H1 (cell line): ENCODE results near the gene SPDYE6. TPM values are rescaled to one million over a fixed set of nuclear protein-coding genes. Genes with fewer than 3 reads are reported as not detected.
"Not testable (repeated sequence)": the region's sequence is repeated elsewhere in the genome, so short reads cannot be mapped to it uniquely, and the experiment has no call there.

Experiments
- CTCF ChIA-PET: fragments of 300-600 bp; sonication (Branson Sonifier 250); formaldehyde crosslinking; loops from one replicate; lab custom pipeline; 2021; ENCODE audit not compliant: partially characterized antibody; lab: Charles Lee
- POLR2A ChIA-PET: fragments of 300-600 bp; sonication (Branson Sonifier 250); formaldehyde crosslinking; loops from one replicate; lab custom pipeline; 2021; ENCODE audit warnings: inconsistent platforms; ENCODE audit not compliant: partially characterized antibody; lab: Charles Lee
- DNase-seq, 2 experiments: peaks; one replicate each; pipeline versions ENCODE4 v3.0.0 to v3.0.0-alpha.2; 2010 to 2022; ENCODE audit warnings: low spot score in 2 of 2, low read depth in 1 of 2, mixed read lengths in 1 of 2
- FAIRE-seq: peaks from 2 replicates; lab custom pipeline; 2011; peaks lifted over from hg19 to GRCh38; lab: Jason Lieb, UNC
- H2AFZ ChIP-seq: 2 replicates; pipeline ENCODE4 v1.8.1; 2012; ENCODE audit warnings: low read length, inconsistent platforms
- H2AK5ac ChIP-seq: 2 replicates; pipeline ENCODE4 v1.6.1; 2013; ENCODE audit warnings: low read depth, low read length
- H2BK120ac ChIP-seq: replicated peaks from 2 replicates; pipeline ENCODE3; 2013; ENCODE audit warnings: low read depth, low read length, inconsistent platforms
- H2BK12ac ChIP-seq: 2 replicates; pipeline ENCODE4 v1.6.1; 2013; ENCODE audit warnings: low read depth, low read length
- H2BK15ac ChIP-seq: 2 replicates; pipeline ENCODE4 v1.6.1; 2013; ENCODE audit warnings: low read length
- H2BK20ac ChIP-seq: 2 replicates; pipeline ENCODE4 v1.6.1; 2013; ENCODE audit warnings: low read length
- H2BK5ac ChIP-seq: 2 replicates; pipeline ENCODE4 v1.6.1; 2013; ENCODE audit warnings: low read depth, low read length
- H3K14ac ChIP-seq: 2 replicates; pipeline ENCODE4 v1.6.1; 2013; ENCODE audit warnings: inconsistent platforms; ENCODE audit not compliant: insufficient read length
- H3K18ac ChIP-seq: 2 replicates; pipeline ENCODE4 v1.6.1; 2013; ENCODE audit warnings: low read length; ENCODE audit errors: extremely low read depth
- H3K23ac ChIP-seq: 2 replicates; pipeline ENCODE4 v1.6.1; 2013; ENCODE audit warnings: inconsistent platforms; ENCODE audit not compliant: insufficient read length
- H3K23me2 ChIP-seq: 2 replicates; pipeline ENCODE4 v1.6.1; 2013; ENCODE audit warnings: low read depth, low read length
- H3K27ac ChIP-seq: 2 replicates; pipeline ENCODE4 v1.6.1; 2011; ENCODE audit warnings: low read depth, low read length, inconsistent platforms
- H3K27me3 ChIP-seq, 4 experiments: replicated peaks in 1 of 4; 1 replicate in 1 of 4; 2 replicates in 3 of 4; pipeline versions ENCODE4 v1.6.1 to v1.8.1; 2011 to 2013; ENCODE audit warnings: low read length in 3 of 4, mild to moderate bottlenecking in 3 of 4, inconsistent platforms in 2 of 4, mixed read lengths in 2 of 4, moderate library complexity in 1 of 4; ENCODE audit not compliant: control insufficient read depth in 3 of 4, insufficient read depth in 3 of 4; ENCODE audit errors: extremely low read depth in 1 of 4
- H3K36me3 ChIP-seq, 4 experiments: 2 replicates each; pipeline versions ENCODE4 v1.6.1 to v1.8.1; 2011 to 2013; ENCODE audit warnings: mild to moderate bottlenecking in 4 of 4, low read length in 3 of 4, moderate library complexity in 2 of 4, control low read depth in 1 of 4, inconsistent platforms in 1 of 4; ENCODE audit not compliant: insufficient read depth in 4 of 4, control insufficient read depth in 2 of 4
- H3K4ac ChIP-seq: replicated peaks from 2 replicates; pipeline ENCODE3; 2013; ENCODE audit warnings: low read length, low read depth, mixed read lengths, inconsistent platforms; ENCODE audit not compliant: insufficient read length
- H3K4me1 ChIP-seq, 4 experiments: replicated peaks in 1 of 4; 1 replicate in 1 of 4; 2 replicates in 3 of 4; pipeline versions ENCODE4 v1.6.1 to v1.8.1; 2011 to 2013; ENCODE audit warnings: low read length in 3 of 4, inconsistent platforms in 2 of 4, mixed read lengths in 1 of 4; ENCODE audit not compliant: insufficient read depth in 4 of 4, control insufficient read depth in 3 of 4
- H3K4me2 ChIP-seq, 2 experiments: 2 replicates each; pipeline versions ENCODE4 v1.6.1 to v1.8.1; 2011 to 2013; ENCODE audit warnings: low read depth in 2 of 2, low read length in 2 of 2, control low read depth in 1 of 2, inconsistent platforms in 1 of 2, mild to moderate bottlenecking in 1 of 2; ENCODE audit not compliant: insufficient read depth in 1 of 2
- H3K4me3 ChIP-seq, 4 experiments: fragments of 200-600, 300-600 bp in 1 of 4; sonication (generic), shearing (Covaris generic), sonication (Bioruptor Twin) in 1 of 4; 2 replicates each; pipeline versions ENCODE4 v1.5.1 to v1.8.1; 2011 to 2016; ENCODE audit warnings: low read length in 4 of 4, low read depth in 3 of 4, control low read depth in 2 of 4, inconsistent platforms in 2 of 4, mild to moderate bottlenecking in 2 of 4, mixed read lengths in 1 of 4, moderate library complexity in 1 of 4; ENCODE audit not compliant: insufficient read depth in 2 of 4; ENCODE audit errors: extremely low read depth in 1 of 4
- H3K56ac ChIP-seq: replicated peaks from 2 replicates; pipeline ENCODE3; 2013; ENCODE audit warnings: low read depth, mild to moderate bottlenecking, mixed read lengths, low read length, inconsistent platforms; ENCODE audit not compliant: insufficient read length
- H3K79me1 ChIP-seq: 2 replicates; pipeline ENCODE4 v1.6.1; 2013; ENCODE audit warnings: low read depth, low read length, control low read depth
- H3K79me2 ChIP-seq, 2 experiments: 2 replicates each; pipeline versions ENCODE4 v1.6.1 to v1.8.1; 2012 to 2013; ENCODE audit warnings: low read length in 2 of 2, mild to moderate bottlenecking in 2 of 2, inconsistent platforms in 1 of 2; ENCODE audit not compliant: insufficient read depth in 2 of 2, control insufficient read depth in 1 of 2
- H3K9ac ChIP-seq, 4 experiments: replicated peaks in 1 of 4; 1 replicate in 1 of 4; 2 replicates in 3 of 4; pipeline versions ENCODE4 v1.6.1 to v1.8.1; 2011 to 2013; ENCODE audit warnings: low read depth in 3 of 4, low read length in 3 of 4, control low read depth in 2 of 4, mild to moderate bottlenecking in 2 of 4, moderate library complexity in 2 of 4, inconsistent platforms in 1 of 4; ENCODE audit errors: extremely low read depth in 1 of 4
- H3K9me3 ChIP-seq, 2 experiments: 2 replicates each; pipeline versions ENCODE4 v1.6.1 to v1.8.1; 2012 to 2013; ENCODE audit warnings: mild to moderate bottlenecking in 2 of 2, moderate library complexity in 2 of 2, control low read depth in 1 of 2, inconsistent platforms in 1 of 2, low read depth in 1 of 2, low read length in 1 of 2, mixed read lengths in 1 of 2; ENCODE audit not compliant: insufficient read depth in 2 of 2
- H4K20me1 ChIP-seq, 2 experiments: replicated peaks in 1 of 2; 2 replicates each; pipeline versions ENCODE3 to v1.8.1; 2011 to 2013; ENCODE audit warnings: inconsistent platforms in 2 of 2, low read length in 2 of 2, mild to moderate bottlenecking in 1 of 2; ENCODE audit not compliant: insufficient read depth in 2 of 2, control insufficient read depth in 1 of 2
- H4K5ac ChIP-seq: 2 replicates; pipeline ENCODE4 v1.6.1; 2013; ENCODE audit warnings: low read length, low read depth, mixed read lengths, inconsistent platforms; ENCODE audit not compliant: insufficient read length
- H4K8ac ChIP-seq: 2 replicates; pipeline ENCODE4 v1.8.0; 2013; ENCODE audit warnings: mild to moderate bottlenecking, moderate library complexity, low read length, inconsistent platforms; ENCODE audit not compliant: insufficient read depth; ENCODE audit errors: extremely low read depth
- H4K91ac ChIP-seq: replicated peaks from 2 replicates; pipeline ENCODE3; 2013; ENCODE audit warnings: low read length, mixed read lengths, inconsistent platforms; ENCODE audit not compliant: insufficient read length
- CTCF ChIP-seq, 3 experiments: IDR thresholded peaks; 1 replicate in 2 of 3; 2 replicates in 1 of 3; pipeline versions ENCODE4 v1.5.1 to v1.6.1; 2011; ENCODE audit warnings: low read length in 3 of 3, mild to moderate bottlenecking in 3 of 3, inconsistent platforms in 2 of 3, low read depth in 1 of 3, moderate library complexity in 1 of 3; ENCODE audit not compliant: insufficient read depth in 1 of 3; ENCODE audit errors: control extremely low read depth in 1 of 3
- SP4 ChIP-seq: IDR thresholded peaks from 2 replicates; pipeline ENCODE4 v1.6.1; 2012; ENCODE audit warnings: low read length, inconsistent platforms
- WGBS, 2 experiments: shearing (Covaris generic) in 1 of 2; methylation state at CpG; one replicate each; pipeline versions ENCODE4 v1.1.6 to v1.1.7; 2013 to 2015; ENCODE audit warnings: low lambda C conversion rate in 2 of 2, mixed read lengths in 2 of 2, inconsistent platforms in 1 of 2, low coverage in 1 of 2, missing lambda C conversion rate in 1 of 2; ENCODE audit not compliant: insufficient replicate concordance in 2 of 2, insufficient coverage in 1 of 2, insufficient read length in 1 of 2; ENCODE audit errors: extremely low coverage in 1 of 2, missing lambda C conversion rate in 1 of 2; 5-methylcytosine and 5-hydroxymethylcytosine counted together
- polyA plus RNA-seq, 7 experiments: library from polyadenylated mRNA; depleted of rRNA in 3 of 7; stranded (reverse) in 5 of 7; unstranded in 2 of 7; fragments of >200 nt in 5 of 7; fragments of 200-250 nt in 2 of 7; gene quantifications; 1 replicate in 5 of 7; 2 replicates in 1 of 7; 4 replicates in 1 of 7; pipeline versions ENCODE4 v1.2.1 to v1.2.3, GENCODE V29; 2011 to 2013; ENCODE audit warnings: missing spikeins in 2 of 7, mixed read lengths in 2 of 7
- total RNA-seq: library from RNA; stranded (reverse); fragmentation: NEBNext Ultra II Directional; extraction: Animal tissue kit (Norgen Biotek cat#: 25700); gene quantifications from 2 replicates; pipeline ENCODE4 v1.2.1, GENCODE V29; 2021

SPDYE6 gene
- total and polyA plus RNA-seq, 2 of the 8 experiments (the other 6 are each of a cell fraction or from before 2014, with no cell fraction given), result not detected

- TF ChIP-seq CTCF (IDR thresholded peaks at IDR 0.05; ENCODE audit: control extremely low read depth in 1 of 3, insufficient read depth in 1 of 3, low read depth in 1 of 3, low read length in 3 of 3), result no peak
- TF ChIP-seq SP4, result no peak
Observed at GRCh38 chr7:102387064-102387463, 30.8 kb upstream of the SPDYE6 start (continued).

GRCh38 chr7:102381696-102382425, 25.6 kb upstream of the SPDYE6 start:
- H3K9me3 ChIP-seq, H3K56ac ChIP-seq, H4K91ac ChIP-seq, H2BK5ac ChIP-seq, H3K4ac ChIP-seq, H2AFZ ChIP-seq, H3K79me1 ChIP-seq, DNase-seq, H2BK120ac ChIP-seq, H3K18ac ChIP-seq, H3K23me2 ChIP-seq, H3K23ac ChIP-seq, H3K4me1 ChIP-seq, H2BK20ac ChIP-seq, H2BK12ac ChIP-seq, H4K8ac ChIP-seq, H3K4me2 ChIP-seq, H3K27me3 ChIP-seq, H3K4me3 ChIP-seq, H3K79me2 ChIP-seq, FAIRE-seq, H2BK15ac ChIP-seq, H3K14ac ChIP-seq, H3K9ac ChIP-seq, H4K20me1 ChIP-seq, H2AK5ac ChIP-seq, H3K27ac ChIP-seq, H4K5ac ChIP-seq: not testable (repeated sequence)
- ChIA-PET CTCF (interaction anchor here (0.9 kb wide), 1 partner anchor 9 kb away, joined by 6 read pairs; no protein-coding TSS in a partner anchor), POLR2A (interaction anchor here (2.2 kb wide), 1 partner anchor 14 kb away, joined by 7 read pairs; the partner anchor contains the start of gene PRKRIP1)
- WGBS, 2 experiments, result 96% methylated on average over 6 of the region's 7 CpGs; no CpG with 5 or more reads in 1 of the 2 experiments
- H3K36me3 ChIP-seq, result peaks cover 2 to 25% (median 13%) of the 10 kb centered on the region in 4 experiments; a peak in 5 of 8 replicates
